Stimulated activated CD4-positive, alpha-beta T cell treated with anti-CD3 and anti-CD28 coated beads, Interleukin-12 subunit alpha, Interleukin-12 subunit beta, amount 100 ng/mL, for 48 hours (primary cell): Measurements from ENCODE around the gene ZG16B.

Experiments
- DNase-seq, 3 donors: peaks; one replicate each; pipeline ENCODE4 v3.0.0-alpha.2; 2020; ENCODE audit warnings: low read depth in 2 of 3, low spot score in 1 of 3

Gene ZG16B

GRCh38 chr16:2865651-2866050 lies 35.5 kb downstream of the ZG16B start:
- DNase-seq = no peak

DNA sequence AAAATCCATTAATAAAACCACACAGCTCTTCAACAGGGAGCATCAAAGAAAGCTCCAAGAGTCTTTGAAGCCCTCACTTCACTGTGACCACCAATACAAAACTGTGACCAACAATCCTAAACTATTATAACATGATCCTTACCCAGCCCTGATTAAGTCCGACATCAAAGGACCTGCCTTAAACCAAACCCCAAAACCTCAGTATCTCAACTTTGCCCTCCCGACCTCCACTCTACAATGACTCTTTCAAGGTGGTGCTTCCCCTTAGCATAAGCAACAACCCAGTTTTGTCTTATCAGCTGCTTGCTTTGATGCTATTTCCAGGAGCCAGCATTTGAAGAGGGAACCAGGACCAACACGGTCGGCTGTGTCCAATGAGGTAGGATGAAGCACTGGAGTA lies 36.3 kb downstream of the ZG16B start:
- DNase-seq = no peak

DNA sequence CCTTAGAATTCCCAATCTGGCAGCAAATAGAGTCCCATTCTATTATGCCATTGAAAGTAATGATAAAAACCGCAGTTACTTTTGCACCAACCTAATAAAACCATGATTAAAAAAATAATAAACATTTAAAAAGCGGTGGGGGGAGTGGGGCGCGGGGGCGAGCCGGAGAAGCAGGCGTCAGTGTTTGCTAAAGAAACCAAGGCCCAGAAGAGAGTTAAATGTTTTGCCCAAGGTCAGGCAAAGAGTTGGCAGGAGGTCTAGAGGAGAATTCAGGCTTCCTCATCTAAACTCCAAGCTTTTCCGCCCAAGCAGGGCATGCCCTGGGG lies 37.5 kb downstream of the ZG16B start:
- no peak for DNase-seq

- peak; percentile 96 to 97 (median 97) for DNase-seq
Observed at GRCh38 chr16:2867987-2868789, 38.1 kb downstream of the ZG16B start.

DNA sequence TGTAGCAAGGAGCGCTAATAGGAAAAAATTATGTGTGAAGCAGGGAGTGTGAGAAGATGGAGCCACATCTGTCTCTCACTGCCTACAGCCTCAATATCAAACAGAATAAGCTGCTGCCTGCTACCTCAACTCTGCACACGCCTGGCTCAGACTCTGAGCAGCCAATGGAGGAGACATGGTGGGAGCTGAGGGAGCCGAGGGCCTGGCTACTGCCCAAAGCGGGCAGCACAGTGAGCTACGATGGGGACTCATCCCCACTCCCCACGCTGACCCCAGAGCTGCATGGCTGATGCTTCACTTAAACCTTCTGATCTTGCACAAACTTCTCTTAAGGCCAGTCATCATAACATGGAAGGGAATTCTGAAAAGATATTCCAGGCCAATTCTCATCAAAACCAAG lies 41.8 kb downstream of the ZG16B start:
- no peak for DNase-seq

- no peak for DNase-seq
Observed at GRCh38 chr16:2874032-2874911, 44.2 kb downstream of the ZG16B start.

- DNase-seq = peak; percentile 39 to 65 (median 49)
Observed at GRCh38 chr16:2874912-2875362, 44.8 kb downstream of the ZG16B start.

- no peak for DNase-seq
Observed at GRCh38 chr16:2879854-2880508, 49.9 kb downstream of the ZG16B start.
